ENCODE data around the gene GBE1. TPM values are rescaled to one million over a fixed set of nuclear protein-coding genes. Genes with fewer than 3 reads are reported as not detected.
A peak's percentile ranks its signal among the peaks of the same experiment; 100 is the strongest.

The GBE1 gene
- polyA plus RNA-seq, 5 donors = 12.8 to 15.3 (median 14.6) TPM

- no peak for DNase-seq
These were observed 139.1 kb downstream of the GBE1 start for GRCh38 chr3:81622395-81622794.

- no peak for DNase-seq
These were observed 140.2 kb downstream of the GBE1 start for GRCh38 chr3:81621277-81621676.

GRCh38 chr3:81620849-81621248 is 140.6 kb downstream of the GBE1 start:
- no peak for DNase-seq

GRCh38 chr3:81612768-81613167 is 148.7 kb downstream of the GBE1 start:
- DNase-seq = no peak

GRCh38 chr3:81602781-81603180 is 158.7 kb downstream of the GBE1 start:
- DNase-seq = no peak

- DNase-seq = no peak
These were observed 159.6 kb downstream of the GBE1 start for GRCh38 chr3:81601707-81602305.

- no peak for DNase-seq
These were observed 169.3 kb downstream of the GBE1 start for GRCh38 chr3:81592101-81592500.

- no peak for DNase-seq
These were observed 175.5 kb downstream of the GBE1 start for GRCh38 chr3:81585937-81586336.

- no peak for DNase-seq
These were observed 176.4 kb downstream of the GBE1 start for GRCh38 chr3:81585056-81585455.

- no peak for DNase-seq
These were observed 179.4 kb downstream of the GBE1 start for GRCh38 chr3:81581966-81582599.

GRCh38 chr3:81580355-81580754 is 181.1 kb downstream of the GBE1 start:
- DNase-seq = no peak

GRCh38 chr3:81579744-81580143 is 181.7 kb downstream of the GBE1 start:
- no peak for DNase-seq

GRCh38 chr3:81572201-81572756 is 189.2 kb downstream of the GBE1 start:
- DNase-seq = no peak

- no peak for DNase-seq
These were observed 193.1 kb downstream of the GBE1 start for GRCh38 chr3:81568378-81568777.

GRCh38 chr3:81565041-81565440 is 196.4 kb downstream of the GBE1 start:
- DNase-seq = no peak

- DNase-seq = no peak
These were observed 203.3 kb downstream of the GBE1 start for GRCh38 chr3:81558106-81558505.

GRCh38 chr3:81554801-81555200 is 206.6 kb downstream of the GBE1 start:
- peak; percentile 47 to 68 for DNase-seq

- DNase-seq = peak; percentile 3 to 16
These were observed 207.1 kb downstream of the GBE1 start for GRCh38 chr3:81554388-81554787.

- DNase-seq = no peak
These were observed 211.0 kb downstream of the GBE1 start for GRCh38 chr3:81550415-81550814.

GRCh38 chr3:81549831-81550230 is 211.6 kb downstream of the GBE1 start:
- DNase-seq = no peak

- no peak for DNase-seq
These were observed 212.1 kb downstream of the GBE1 start for GRCh38 chr3:81549388-81549787.

- DNase-seq = no peak
These were observed 215.9 kb downstream of the GBE1 start for GRCh38 chr3:81545572-81545971.

- no peak for DNase-seq
These were observed 217.1 kb downstream of the GBE1 start for GRCh38 chr3:81544385-81544784.

GRCh38 chr3:81540787-81541186 is 220.7 kb downstream of the GBE1 start:
- DNase-seq = no peak

All from right lung (tissue), 5 donors.